ENCODE results near the gene DHX36.

DNA sequence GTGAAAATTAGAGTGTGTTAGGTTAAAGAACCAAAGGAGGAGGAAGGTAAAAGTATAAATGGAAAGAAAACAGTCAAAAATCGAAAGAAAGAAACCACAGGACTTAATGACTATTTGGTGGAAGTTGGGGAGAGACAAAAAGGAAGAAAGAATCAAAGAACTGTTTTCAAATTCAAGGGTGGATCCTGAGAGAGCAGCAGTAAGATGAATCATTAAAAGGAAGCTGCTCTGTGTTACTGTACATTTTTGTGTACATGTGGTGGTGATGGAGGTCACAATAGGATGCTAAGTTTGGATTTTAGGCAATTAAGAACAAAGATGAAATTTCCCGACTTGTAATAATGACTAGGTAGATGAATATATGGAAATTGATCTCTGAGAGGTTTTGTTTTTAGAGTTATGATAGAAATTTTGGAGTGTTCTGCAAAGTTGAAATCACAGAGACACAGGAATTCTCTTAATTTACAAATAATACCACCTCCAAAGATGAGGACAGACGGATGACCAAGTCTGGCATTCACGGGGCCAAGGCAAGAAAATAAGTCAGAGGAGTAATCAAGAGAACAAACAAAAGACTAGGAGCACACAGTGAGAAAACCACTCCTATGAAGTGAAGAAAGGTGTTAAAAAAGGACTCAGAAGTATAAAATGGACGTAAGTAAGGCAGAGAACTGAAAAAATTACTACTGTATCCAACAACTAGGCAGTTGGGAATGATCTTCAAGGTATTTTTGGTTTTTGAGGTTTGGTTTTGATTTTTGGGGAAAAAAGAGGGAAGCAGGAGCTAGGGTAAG lies 7.1 kb downstream of the DHX36 start:
- TF ChIP-seq, protein P1, sequence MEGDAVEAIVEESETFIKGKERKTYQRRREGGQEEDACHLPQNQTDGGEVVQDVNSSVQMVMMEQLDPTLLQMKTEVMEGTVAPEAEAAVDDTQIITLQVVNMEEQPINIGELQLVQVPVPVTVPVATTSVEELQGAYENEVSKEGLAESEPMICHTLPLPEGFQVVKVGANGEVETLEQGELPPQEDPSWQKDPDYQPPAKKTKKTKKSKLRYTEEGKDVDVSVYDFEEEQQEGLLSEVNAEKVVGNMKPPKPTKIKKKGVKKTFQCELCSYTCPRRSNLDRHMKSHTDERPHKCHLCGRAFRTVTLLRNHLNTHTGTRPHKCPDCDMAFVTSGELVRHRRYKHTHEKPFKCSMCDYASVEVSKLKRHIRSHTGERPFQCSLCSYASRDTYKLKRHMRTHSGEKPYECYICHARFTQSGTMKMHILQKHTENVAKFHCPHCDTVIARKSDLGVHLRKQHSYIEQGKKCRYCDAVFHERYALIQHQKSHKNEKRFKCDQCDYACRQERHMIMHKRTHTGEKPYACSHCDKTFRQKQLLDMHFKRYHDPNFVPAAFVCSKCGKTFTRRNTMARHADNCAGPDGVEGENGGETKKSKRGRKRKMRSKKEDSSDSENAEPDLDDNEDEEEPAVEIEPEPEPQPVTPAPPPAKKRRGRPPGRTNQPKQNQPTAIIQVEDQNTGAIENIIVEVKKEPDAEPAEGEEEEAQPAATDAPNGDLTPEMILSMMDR (IDR thresholded peaks at IDR 0.05; ENCODE audit: low read depth, low read length) = no peak
- TF ChIP-seq POLR2A (IDR thresholded peaks at IDR 0.05; ENCODE audit: extremely low read depth, insufficient read length) = no peak
- TF ChIP-seq, protein P2, sequence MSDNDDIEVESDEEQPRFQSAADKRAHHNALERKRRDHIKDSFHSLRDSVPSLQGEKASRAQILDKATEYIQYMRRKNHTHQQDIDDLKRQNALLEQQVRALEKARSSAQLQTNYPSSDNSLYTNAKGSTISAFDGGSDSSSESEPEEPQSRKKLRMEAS (IDR thresholded peaks at IDR 0.05; ENCODE audit: low read depth, low read length) = no peak

All from NB4 (cell line).